Tibial nerve (tissue), 4 donors: ENCODE data around the gene ACOXL. TPM values are rescaled to one million over a fixed set of nuclear protein-coding genes. Genes with fewer than 3 reads are reported as not detected.

Experiments
- DNase-seq, 2 donors: peaks; one replicate each; pipeline ENCODE4 v3.0.0-alpha.2; 2019; ENCODE audit warnings: low spot score in 2 of 2
- H3K27ac ChIP-seq, 4 donors: fragments of 200-600 bp; sonication (generic) in 3 of 4; one replicate each; pipeline ENCODE4 v1.5.1; 2017 to 2019; ENCODE audit warnings: mild to moderate bottlenecking in 1 of 4
- H3K27me3 ChIP-seq, 2 donors: fragments of 200-600 bp; sonication (generic) in 1 of 2; one replicate each; pipeline versions ENCODE4 v1.5.1 to v1.6.0; 2017 to 2019
- H3K36me3 ChIP-seq, 3 donors: fragments of 200-600 bp; sonication (generic); one replicate each; pipeline ENCODE4 v1.5.1; 2018 to 2019
- H3K4me1 ChIP-seq, 4 donors: fragments of 200-600 bp; sonication (generic) in 3 of 4; one replicate each; pipeline ENCODE4 v1.5.1; 2017 to 2019
- H3K4me3 ChIP-seq, 4 donors: fragments of 200-600 bp; sonication (generic) in 3 of 4; one replicate each; pipeline ENCODE4 v1.5.1; 2017 to 2019; ENCODE audit warnings: mild to moderate bottlenecking in 1 of 4, moderate library complexity in 1 of 4
- H3K9me3 ChIP-seq, 4 donors: fragments of 200-600 bp; sonication (generic) in 3 of 4; one replicate each; pipeline ENCODE4 v1.5.1; 2017 to 2019
- CTCF ChIP-seq, 5 experiments: fragments of 200-600 bp in 3 of 5; fragments of 450-650 bp in 2 of 5; sonication (generic) in 3 of 5; IDR thresholded peaks; one replicate each; pipeline ENCODE4 v1.5.1; 2016 to 2019; ENCODE audit warnings: antibody characterized with exemption in 5 of 5, mild to moderate bottlenecking in 3 of 5, moderate library complexity in 2 of 5
- EP300 ChIP-seq, 2 donors: sonication (generic); formaldehyde crosslinking; IDR thresholded peaks; one replicate each; pipeline ENCODE4 v1.6.1; 2017; ENCODE audit warnings: antibody characterized with exemption in 2 of 2, mild to moderate bottlenecking in 1 of 2
- POLR2A ChIP-seq, 2 donors: fragments of 450-650 bp; IDR thresholded peaks; one replicate each; pipeline ENCODE4 v1.6.1; 2017; ENCODE audit warnings: antibody characterized with exemption in 2 of 2, mild to moderate bottlenecking in 2 of 2, moderate library complexity in 2 of 2
- WGBS, 2 donors: methylation state at CpG; one replicate each; pipeline ENCODE4 v1.1.5; 2018; 5-methylcytosine and 5-hydroxymethylcytosine counted together
- total RNA-seq, 4 donors: library from RNA; depleted of rRNA; stranded (reverse); fragments of >200 nt; gene quantifications; one replicate each; pipeline ENCODE4 v1.1.0, GENCODE V29; 2016

ACOXL gene
- total RNA-seq, 4 donors from 2014 or later, result 0.30 TPM; not detected in 3

GRCh38 chr2:110793034-110793433, 60.7 kb downstream of the ACOXL start:
- Histone ChIP-seq H3K9me3 (no peaks in the 10 kb centered on the region), H3K27ac (no peak overlapping the region), H3K4me3 (no peak overlapping the region), H3K27me3 (peaks cover 0 to 13% of the 10 kb centered on the region in 2 donors), H3K4me1 (peaks cover 0 to 12% (median 0%) of the 10 kb centered on the region in 4 donors), H3K36me3 (no peaks in the 10 kb centered on the region)
- TF ChIP-seq CTCF (IDR thresholded peaks at IDR 0.05) (no peak), EP300 (IDR thresholded peaks at IDR 0.05) (no peak), POLR2A (IDR thresholded peaks at IDR 0.05) (no peak)
- DNase-seq, result no peak
- 80 to 90% methylated on average over 4 of the region's 4 CpGs for WGBS, 2 donors

- TF ChIP-seq EP300 (IDR thresholded peaks at IDR 0.05) (no peak), POLR2A (IDR thresholded peaks at IDR 0.05) (no peak), CTCF (IDR thresholded peaks at IDR 0.05) (no peak)
- Histone ChIP-seq H3K4me3 (no peak overlapping the region), H3K4me1 (peaks cover 0 to 12% (median 0%) of the 10 kb centered on the region in 4 donors), H3K27ac (no peak overlapping the region), H3K36me3 (no peaks in the 10 kb centered on the region), H3K27me3 (peaks cover 0 to 13% of the 10 kb centered on the region in 2 donors), H3K9me3 (no peaks in the 10 kb centered on the region)
- no peak for DNase-seq
- WGBS, 2 donors, result 56 to 61% methylated on average over 4 of the region's 4 CpGs
Measured at GRCh38 chr2:110794390-110794789, 62.0 kb downstream of the ACOXL start.

GRCh38 chr2:110794951-110795350, 62.6 kb downstream of the ACOXL start:
- 89 to 90% methylated on average over 8 of the region's 8 CpGs for WGBS, 2 donors
- H3K27me3 ChIP-seq, result peaks cover 0 to 13% of the 10 kb centered on the region in 2 donors
- no peaks in the 10 kb centered on the region for H3K36me3 ChIP-seq
- TF ChIP-seq EP300 (IDR thresholded peaks at IDR 0.05) (no peak), CTCF (IDR thresholded peaks at IDR 0.05) (no peak), POLR2A (IDR thresholded peaks at IDR 0.05) (no peak)
- H3K4me3 ChIP-seq, result no peak overlapping the region
- no peak for DNase-seq
- no peak overlapping the region for H3K27ac ChIP-seq
- peaks cover 0 to 2% (median 0%) of the 10 kb centered on the region in 4 donors for H3K9me3 ChIP-seq
- H3K4me1 ChIP-seq, result peaks cover 0 to 12% (median 0%) of the 10 kb centered on the region in 4 donors

- no peaks in the 10 kb centered on the region for H3K36me3 ChIP-seq
- H3K27me3 ChIP-seq, result peaks cover 0 to 22% of the 10 kb centered on the region in 2 donors
- TF ChIP-seq CTCF (IDR thresholded peaks at IDR 0.05) (no peak), POLR2A (IDR thresholded peaks at IDR 0.05) (no peak), EP300 (IDR thresholded peaks at IDR 0.05) (no peak)
- peaks cover 0 to 3% (median 0%) of the 10 kb centered on the region in 4 donors for H3K9me3 ChIP-seq
- no peak for DNase-seq
- H3K4me3 ChIP-seq, result no peak overlapping the region
- no peak overlapping the region for H3K27ac ChIP-seq
- H3K4me1 ChIP-seq, result peaks cover 0 to 12% (median 0%) of the 10 kb centered on the region in 4 donors
- WGBS, 2 donors, result 61 to 66% methylated on average over 7 of the region's 7 CpGs
Measured at GRCh38 chr2:110796716-110797301, 64.4 kb downstream of the ACOXL start.

- TF ChIP-seq EP300 (IDR thresholded peaks at IDR 0.05) (no peak), POLR2A (IDR thresholded peaks at IDR 0.05) (no peak), CTCF (IDR thresholded peaks at IDR 0.05) (no peak)
- H3K9me3 ChIP-seq, result peaks cover 0 to 6% (median 0%) of the 10 kb centered on the region in 4 donors
- peaks cover 0 to 12% (median 0%) of the 10 kb centered on the region in 4 donors for H3K4me1 ChIP-seq
- no peak overlapping the region for H3K27ac ChIP-seq
- 82 to 83% methylated on average over 3 of the region's 3 CpGs for WGBS, 2 donors
- no peak for DNase-seq
- no peaks in the 10 kb centered on the region for H3K36me3 ChIP-seq
- no peak overlapping the region for H3K4me3 ChIP-seq
- H3K27me3 ChIP-seq, result peaks cover 0 to 13% of the 10 kb centered on the region in 2 donors
Measured at GRCh38 chr2:110799376-110799775, 67.0 kb downstream of the ACOXL start.
